ENCODE measurements around the gene GNLY. TPM values are rescaled to one million over a fixed set of nuclear protein-coding genes. Genes with fewer than 3 reads are reported as not detected.

Gene GNLY
- total RNA-seq, 1 donor from 2014 or later: 18.5 TPM

- intact Hi-C loops (cut with DNase I): no loop called here
- ATAC-seq: no peak
- no peaks in the 10 kb centered on the region for H3K36me3 ChIP-seq
- H3K4me1 ChIP-seq: peaks cover 58% of the 10 kb centered on the region
- no peak for TF ChIP-seq CTCF (IDR thresholded peaks at IDR 0.05)
- H3K4me3 ChIP-seq: no peak overlapping the region
- no peaks in the 10 kb centered on the region for H3K27me3 ChIP-seq
- H3K27ac ChIP-seq: peak overlapping the region; percentile 94
- DNase-seq: no peak
- H3K9me3 ChIP-seq: no peaks in the 10 kb centered on the region
Observed at GRCh38 chr2:85704800-85705679, 10.9 kb downstream of the GNLY start.

DNA sequence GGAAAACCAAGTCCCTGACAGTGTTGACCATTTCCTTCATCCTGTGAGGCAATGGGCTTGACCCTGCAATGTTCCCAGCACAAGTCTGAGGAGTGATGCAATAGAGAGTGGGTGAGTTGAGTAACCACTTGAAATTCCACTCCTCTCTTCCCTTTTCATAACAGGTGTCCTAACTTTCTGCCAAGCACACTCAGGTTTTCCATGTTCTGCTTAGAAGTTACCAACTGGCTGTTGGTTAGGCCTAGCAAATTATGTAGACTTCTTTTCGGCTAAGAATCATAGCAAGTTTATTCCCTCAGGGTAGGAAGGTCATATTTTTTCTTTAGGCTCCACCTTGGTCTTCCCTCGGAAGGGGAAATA is 11.5 kb downstream of the GNLY start:
- no peak for DNase-seq
- Histone ChIP-seq H3K27me3 (no peaks in the 10 kb centered on the region), H3K9me3 (no peaks in the 10 kb centered on the region), H3K4me3 (no peak overlapping the region), H3K4me1 (peaks cover 64% of the 10 kb centered on the region), H3K36me3 (no peaks in the 10 kb centered on the region), H3K27ac (peak overlapping the region; percentile 94)
- peak; percentile 79 for ATAC-seq
- intact Hi-C loops (cut with DNase I): no loop called here
- no peak for TF ChIP-seq CTCF (IDR thresholded peaks at IDR 0.05)

GRCh38 chr2:85706063-85706462 is 11.9 kb downstream of the GNLY start:
- Histone ChIP-seq H3K27ac (peak overlapping the region; percentile 94), H3K27me3 (no peaks in the 10 kb centered on the region), H3K36me3 (no peaks in the 10 kb centered on the region), H3K4me1 (peaks cover 65% of the 10 kb centered on the region), H3K9me3 (no peaks in the 10 kb centered on the region), H3K4me3 (no peak overlapping the region)
- intact Hi-C loops (cut with DNase I): no loop called here
- TF ChIP-seq CTCF (IDR thresholded peaks at IDR 0.05): no peak
- DNase-seq (no peak), ATAC-seq (no peak)

GRCh38 chr2:85706599-85707296 is 12.6 kb downstream of the GNLY start:
- Histone ChIP-seq H3K4me1 (peaks cover 69% of the 10 kb centered on the region), H3K27me3 (no peaks in the 10 kb centered on the region), H3K9me3 (no peaks in the 10 kb centered on the region), H3K27ac (peak overlapping the region; percentile 94), H3K36me3 (no peaks in the 10 kb centered on the region), H3K4me3 (no peak overlapping the region)
- peak; percentile 85 for DNase-seq
- no peak for TF ChIP-seq CTCF (IDR thresholded peaks at IDR 0.05)
- intact Hi-C loops (cut with DNase I): no loop called here
- ATAC-seq: peak; percentile 11

GRCh38 chr2:85707304-85707703 is 13.1 kb downstream of the GNLY start:
- H3K4me3 ChIP-seq: no peak overlapping the region
- no peaks in the 10 kb centered on the region for H3K9me3 ChIP-seq
- TF ChIP-seq CTCF (IDR thresholded peaks at IDR 0.05): peak; percentile 85
- peak overlapping the region; percentile 94 for H3K27ac ChIP-seq
- no peak for DNase-seq
- H3K36me3 ChIP-seq: no peaks in the 10 kb centered on the region
- peak; percentile 47 for ATAC-seq
- H3K27me3 ChIP-seq: no peaks in the 10 kb centered on the region
- peaks cover 72% of the 10 kb centered on the region for H3K4me1 ChIP-seq
- intact Hi-C loops (cut with DNase I): no loop called here

Data from upper lobe of right lung (tissue), 1 donor.